Breast epithelium (tissue), 4 donors: ENCODE measurements around the gene TPK1. TPM values are rescaled to one million over a fixed set of nuclear protein-coding genes. Genes with fewer than 3 reads are reported as not detected.

ENCODE experiments used
- DNase-seq, 2 donors: peaks; one replicate each; pipeline ENCODE4 v3.0.0-alpha.2; 2019; ENCODE audit warnings: low spot score in 2 of 2
- H3K27ac ChIP-seq, 2 donors: fragments of 200-600 bp; sonication (generic) in 1 of 2; one replicate each; pipeline ENCODE4 v1.5.1; 2016 to 2019; ENCODE audit warnings: mild to moderate bottlenecking in 1 of 2
- H3K27me3 ChIP-seq, 2 donors: fragments of 200-600 bp; sonication (generic) in 1 of 2; one replicate each; pipeline versions ENCODE4 v1.5.1 to v1.6.0; 2017 to 2019; ENCODE audit warnings: control low read depth in 1 of 2, mild to moderate bottlenecking in 1 of 2
- H3K36me3 ChIP-seq: fragments of 200-600 bp; one replicate; pipeline ENCODE4 v1.5.1; 2019
- H3K4me1 ChIP-seq, 2 donors: fragments of 200-600 bp; sonication (generic); one replicate each; pipeline ENCODE4 v1.5.1; 2016 to 2019; ENCODE audit warnings: control low read depth in 1 of 2
- H3K4me3 ChIP-seq, 3 donors: fragments of 200-600 bp; sonication (generic); 1 replicate in 2 of 3; 2 replicates in 1 of 3; pipeline ENCODE4 v1.5.1; 2016 to 2019; ENCODE audit warnings: mild to moderate bottlenecking in 3 of 3, moderate library complexity in 2 of 3
- H3K9me3 ChIP-seq, 2 donors: fragments of 200-600 bp; sonication (generic) in 1 of 2; one replicate each; pipeline ENCODE4 v1.5.1; 2016 to 2019; ENCODE audit warnings: control low read depth in 1 of 2
- POLR2A ChIP-seq: fragments of 450-650 bp; IDR thresholded peaks from one replicate; pipeline ENCODE4 v1.6.1; 2016; ENCODE audit warnings: antibody characterized with exemption, mild to moderate bottlenecking, moderate library complexity
- POLR2AphosphoS5 ChIP-seq, 3 donors: sonication (generic); formaldehyde crosslinking; IDR thresholded peaks; one replicate each; pipeline ENCODE4 v1.6.1; 2017; ENCODE audit warnings: antibody characterized with exemption in 3 of 3
- intact Hi-C: fragments of 100-400 bp; cut with DNase I; formaldehyde crosslinking; loops from one replicate; pipeline ENCODE4 v1.15.1; 2023; ENCODE audit warnings: low total_unique reads
- total RNA-seq, 3 donors: library from RNA; depleted of rRNA; stranded (reverse); fragments of >200 nt; gene quantifications; one replicate each; pipeline ENCODE4 v1.1.0, GENCODE V29; 2016
- TF ChIP-seq, protein P1 (sequence below), 3 donors: fragments of 450-650 bp; IDR thresholded peaks; one replicate each; pipeline ENCODE4 v1.5.1; 2016 to 2017; ENCODE audit warnings: antibody characterized with exemption in 3 of 3, mild to moderate bottlenecking in 3 of 3, moderate library complexity in 3 of 3

TPK1 gene
- total RNA-seq, 3 donors from 2014 or later: 4.8 to 9.8 (median 7.9) TPM

DNA sequence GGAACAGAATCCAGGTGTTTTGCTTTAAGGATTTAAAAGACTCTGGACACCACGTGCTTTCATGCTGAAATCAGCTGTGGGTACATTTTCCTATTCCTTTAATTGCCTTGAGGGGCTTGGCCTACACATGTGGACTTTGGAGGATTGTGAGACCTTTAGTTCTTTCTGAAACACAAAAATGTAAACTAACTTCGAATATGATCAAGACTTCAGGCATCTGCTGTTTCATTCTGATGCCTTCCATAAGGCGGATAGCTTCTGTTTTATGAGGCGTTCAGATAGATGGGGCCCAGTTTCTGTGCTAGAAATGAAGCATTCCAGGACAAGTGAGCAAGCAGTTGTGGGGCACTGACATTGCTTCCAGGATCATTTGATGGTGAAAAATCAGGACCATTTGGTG, 430.9 kb downstream of the TPK1 start:
- no peaks in the 10 kb centered on the region for H3K27me3 ChIP-seq
- intact Hi-C loops: no loop called here
- H3K9me3 ChIP-seq: no peaks in the 10 kb centered on the region
- no peaks in the 10 kb centered on the region for H3K36me3 ChIP-seq
- no peaks in the 10 kb centered on the region for H3K4me1 ChIP-seq
- no peak for DNase-seq
- H3K4me3 ChIP-seq: no peak overlapping the region
- no peak overlapping the region for H3K27ac ChIP-seq
- TF ChIP-seq POLR2AphosphoS5 (IDR thresholded peaks at IDR 0.05) (no peak), POLR2A (no peak)
- TF ChIP-seq, protein P1, sequence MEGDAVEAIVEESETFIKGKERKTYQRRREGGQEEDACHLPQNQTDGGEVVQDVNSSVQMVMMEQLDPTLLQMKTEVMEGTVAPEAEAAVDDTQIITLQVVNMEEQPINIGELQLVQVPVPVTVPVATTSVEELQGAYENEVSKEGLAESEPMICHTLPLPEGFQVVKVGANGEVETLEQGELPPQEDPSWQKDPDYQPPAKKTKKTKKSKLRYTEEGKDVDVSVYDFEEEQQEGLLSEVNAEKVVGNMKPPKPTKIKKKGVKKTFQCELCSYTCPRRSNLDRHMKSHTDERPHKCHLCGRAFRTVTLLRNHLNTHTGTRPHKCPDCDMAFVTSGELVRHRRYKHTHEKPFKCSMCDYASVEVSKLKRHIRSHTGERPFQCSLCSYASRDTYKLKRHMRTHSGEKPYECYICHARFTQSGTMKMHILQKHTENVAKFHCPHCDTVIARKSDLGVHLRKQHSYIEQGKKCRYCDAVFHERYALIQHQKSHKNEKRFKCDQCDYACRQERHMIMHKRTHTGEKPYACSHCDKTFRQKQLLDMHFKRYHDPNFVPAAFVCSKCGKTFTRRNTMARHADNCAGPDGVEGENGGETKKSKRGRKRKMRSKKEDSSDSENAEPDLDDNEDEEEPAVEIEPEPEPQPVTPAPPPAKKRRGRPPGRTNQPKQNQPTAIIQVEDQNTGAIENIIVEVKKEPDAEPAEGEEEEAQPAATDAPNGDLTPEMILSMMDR (IDR thresholded peaks at IDR 0.05): no peak

- H3K36me3 ChIP-seq: no peaks in the 10 kb centered on the region
- no peak within 1 kb of the TSS for H3K4me3 ChIP-seq
- H3K27me3 ChIP-seq: no peaks in the 10 kb centered on the region
- H3K4me1 ChIP-seq: no peaks in the 10 kb centered on the region
- DNase-seq: no peak
- TF ChIP-seq POLR2A (no peak), POLR2AphosphoS5 (IDR thresholded peaks at IDR 0.05) (no peak)
- TF ChIP-seq, protein P1 (IDR thresholded peaks at IDR 0.05): no peak
- intact Hi-C loops: no loop called here
- no peak within 1 kb of the TSS for H3K27ac ChIP-seq
- H3K9me3 ChIP-seq: no peaks in the 10 kb centered on the region
These were observed 432.2 kb downstream of the TPK1 start, which contains the start of gene NOBOX for GRCh38 chr7:144403649-144404061. TSS of gene NOBOX (minus strand) at chr7:144403693.

DNA sequence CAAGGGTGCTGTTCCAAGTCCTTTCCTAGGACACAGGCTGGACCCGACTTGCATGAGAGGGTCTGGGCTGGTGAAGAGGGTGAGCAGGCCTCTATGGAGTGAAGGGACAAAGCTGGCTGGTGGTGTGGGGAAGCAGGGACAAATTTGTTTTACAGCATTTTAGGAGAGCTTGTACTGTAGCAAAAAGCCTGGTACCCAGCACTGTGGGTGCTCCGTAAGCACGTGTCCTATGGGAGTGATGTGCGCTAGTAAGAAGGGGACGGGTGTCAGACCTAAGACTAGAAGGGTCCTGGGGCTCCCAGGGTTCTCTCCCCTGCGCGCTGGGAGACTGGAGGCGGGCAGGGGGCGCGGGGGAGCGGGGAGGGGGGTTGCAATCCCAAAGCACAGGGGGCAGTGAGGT, 432.8 kb downstream of the TPK1 start:
- H3K4me1 ChIP-seq: no peaks in the 10 kb centered on the region
- no peaks in the 10 kb centered on the region for H3K27me3 ChIP-seq
- no peak for DNase-seq
- intact Hi-C loops: no loop called here
- H3K27ac ChIP-seq: no peak overlapping the region
- H3K4me3 ChIP-seq: no peak overlapping the region
- no peaks in the 10 kb centered on the region for H3K36me3 ChIP-seq
- no peak for TF ChIP-seq POLR2AphosphoS5 (IDR thresholded peaks at IDR 0.05)
- no peak for TF ChIP-seq POLR2A
- TF ChIP-seq, protein P1 (IDR thresholded peaks at IDR 0.05): no peak
- H3K9me3 ChIP-seq: no peaks in the 10 kb centered on the region
